Neural crest cell (in vitro differentiated cells): ENCODE data around the gene KHK. TPM values are rescaled to one million over a fixed set of nuclear protein-coding genes. Genes with fewer than 3 reads are reported as not detected.

Experiments
- DNase-seq: peaks from one replicate; pipeline ENCODE4 v3.0.0; 2021; ENCODE audit warnings: low read depth, mixed read lengths, low spot score
- H3K27ac Mint-ChIP-seq: one replicate; pipeline ENCODE4 v1.8.0; 2021; ENCODE audit warnings: mild to moderate bottlenecking, mixed read lengths; ENCODE audit not compliant: unreplicated experiment
- H3K27me3 Mint-ChIP-seq: 2 replicates; pipeline ENCODE4 v1.8.0; 2021; ENCODE audit warnings: low read depth, mild to moderate bottlenecking, mixed read lengths
- H3K36me3 Mint-ChIP-seq: 2 replicates; pipeline ENCODE4 v1.8.0; 2021; ENCODE audit warnings: low read depth, mild to moderate bottlenecking, mixed read lengths
- H3K4me1 Mint-ChIP-seq: 2 replicates; pipeline ENCODE4 v1.8.0; 2021; ENCODE audit warnings: mixed read lengths
- H3K4me3 Mint-ChIP-seq: one replicate; pipeline ENCODE4 v1.8.0; 2021; ENCODE audit warnings: mild to moderate bottlenecking, mixed read lengths
- H3K9me3 Mint-ChIP-seq: 2 replicates; pipeline ENCODE4 v1.8.0; 2021; ENCODE audit warnings: mixed read lengths
- CTCF ChIP-seq: fragments of 200-600 bp; sonication (generic); conservative IDR thresholded peaks from 2 replicates; pipeline ENCODE4 v1.5.0; 2021; ENCODE audit warnings: antibody characterized with exemption, mild to moderate bottlenecking
- total RNA-seq: library from RNA; stranded (reverse); gene quantifications from 2 replicates; pipeline ENCODE4 v1.2.1, GENCODE V29; 2021

The KHK gene
- total RNA-seq, 1 donor from 2014 or later = 10.0 TPM

GRCh38 chr2:27121906-27122305 is 35.3 kb downstream of the KHK start:
- DNase-seq = no peak
- TF ChIP-seq CTCF = no peak
- Mint-ChIP-seq H3K27ac (no peak overlapping the region), H3K27me3 (peaks cover 69% of the 10 kb centered on the region), H3K9me3 (no peaks in the 10 kb centered on the region), H3K4me1 (peaks cover 15% of the 10 kb centered on the region), H3K4me3 (peak overlapping the region; percentile 45), H3K36me3 (no peaks in the 10 kb centered on the region)

GRCh38 chr2:27122791-27123190 is 36.2 kb downstream of the KHK start:
- no peak for TF ChIP-seq CTCF
- H3K36me3 Mint-ChIP-seq = no peaks in the 10 kb centered on the region
- peak overlapping the region; percentile 88 for H3K4me3 Mint-ChIP-seq
- no peak for DNase-seq
- H3K4me1 Mint-ChIP-seq = peaks cover 15% of the 10 kb centered on the region
- H3K27me3 Mint-ChIP-seq = peaks cover 60% of the 10 kb centered on the region
- no peaks in the 10 kb centered on the region for H3K9me3 Mint-ChIP-seq
- no peak overlapping the region for H3K27ac Mint-ChIP-seq

- peak; percentile 44 for DNase-seq
- no peak for TF ChIP-seq CTCF
- H3K4me1 Mint-ChIP-seq = peaks cover 11% of the 10 kb centered on the region
- no peaks in the 10 kb centered on the region for H3K36me3 Mint-ChIP-seq
- peaks cover 53% of the 10 kb centered on the region for H3K27me3 Mint-ChIP-seq
- H3K4me3 Mint-ChIP-seq = peak within 1 kb of the TSS; percentile 88
- no peaks in the 10 kb centered on the region for H3K9me3 Mint-ChIP-seq
- no peak within 1 kb of the TSS for H3K27ac Mint-ChIP-seq
Measured at GRCh38 chr2:27123302-27124150, 37.0 kb downstream of the KHK start, which contains the start of gene ABHD1. Gene ABHD1, plus strand, starts transcription at chr2:27123815. Its CDS starts 134 bp downstream, at chr2:27123949.

GRCh38 chr2:27125104-27125503 is 38.5 kb downstream of the KHK start:
- no peak for TF ChIP-seq CTCF
- DNase-seq = no peak
- H3K36me3 Mint-ChIP-seq = peaks cover 1% of the 10 kb centered on the region
- H3K4me1 Mint-ChIP-seq = peaks cover 7% of the 10 kb centered on the region
- H3K4me3 Mint-ChIP-seq = peak overlapping the region; percentile 45
- H3K9me3 Mint-ChIP-seq = no peaks in the 10 kb centered on the region
- H3K27me3 Mint-ChIP-seq = peaks cover 40% of the 10 kb centered on the region
- H3K27ac Mint-ChIP-seq = no peak overlapping the region

GRCh38 chr2:27126252-27126710 is 39.7 kb downstream of the KHK start:
- Mint-ChIP-seq H3K9me3 (no peaks in the 10 kb centered on the region), H3K27ac (no peak overlapping the region), H3K27me3 (peaks cover 29% of the 10 kb centered on the region), H3K36me3 (peaks cover 2% of the 10 kb centered on the region), H3K4me3 (peak overlapping the region; percentile 47), H3K4me1 (peaks cover 7% of the 10 kb centered on the region)
- DNase-seq = no peak
- TF ChIP-seq CTCF = no peak
